Measurements from ENCODE around the gene INTS6.

The INTS6 gene

DNA sequence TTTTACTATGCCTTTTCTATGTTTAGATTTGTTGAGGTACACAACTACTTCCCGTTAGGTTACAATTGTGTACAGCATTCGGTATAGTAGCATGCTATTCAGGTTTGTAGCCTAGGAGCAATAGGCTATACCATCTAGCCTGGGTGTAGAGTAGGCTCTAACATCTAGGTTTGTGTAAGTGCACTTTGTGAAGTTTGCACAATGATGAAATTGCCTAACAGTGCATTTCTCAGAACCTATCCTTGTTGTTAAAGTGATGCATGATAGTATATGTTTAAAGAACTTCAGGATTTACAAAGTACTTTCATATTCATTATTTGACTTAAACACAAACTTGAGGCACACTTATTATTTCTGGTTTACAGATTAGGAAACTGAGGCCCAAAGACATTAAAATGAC is 124.9 kb downstream of the INTS6 start:
- H3K27ac ChIP-seq: no peak overlapping the region
- H3K9me3 ChIP-seq (ENCODE audit: severe bottlenecking): no peaks in the 10 kb centered on the region
- no peak for DNase-seq
- TF ChIP-seq, protein P1, sequence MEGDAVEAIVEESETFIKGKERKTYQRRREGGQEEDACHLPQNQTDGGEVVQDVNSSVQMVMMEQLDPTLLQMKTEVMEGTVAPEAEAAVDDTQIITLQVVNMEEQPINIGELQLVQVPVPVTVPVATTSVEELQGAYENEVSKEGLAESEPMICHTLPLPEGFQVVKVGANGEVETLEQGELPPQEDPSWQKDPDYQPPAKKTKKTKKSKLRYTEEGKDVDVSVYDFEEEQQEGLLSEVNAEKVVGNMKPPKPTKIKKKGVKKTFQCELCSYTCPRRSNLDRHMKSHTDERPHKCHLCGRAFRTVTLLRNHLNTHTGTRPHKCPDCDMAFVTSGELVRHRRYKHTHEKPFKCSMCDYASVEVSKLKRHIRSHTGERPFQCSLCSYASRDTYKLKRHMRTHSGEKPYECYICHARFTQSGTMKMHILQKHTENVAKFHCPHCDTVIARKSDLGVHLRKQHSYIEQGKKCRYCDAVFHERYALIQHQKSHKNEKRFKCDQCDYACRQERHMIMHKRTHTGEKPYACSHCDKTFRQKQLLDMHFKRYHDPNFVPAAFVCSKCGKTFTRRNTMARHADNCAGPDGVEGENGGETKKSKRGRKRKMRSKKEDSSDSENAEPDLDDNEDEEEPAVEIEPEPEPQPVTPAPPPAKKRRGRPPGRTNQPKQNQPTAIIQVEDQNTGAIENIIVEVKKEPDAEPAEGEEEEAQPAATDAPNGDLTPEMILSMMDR (IDR thresholded peaks at IDR 0.05; ENCODE audit: low read depth, low read length): no peak
- H3K27me3 ChIP-seq (ENCODE audit: insufficient read depth, low read depth, severe bottlenecking): no peaks in the 10 kb centered on the region
- no peak overlapping the region for H3K4me3 ChIP-seq (ENCODE audit: low read depth, low read length)
- no peaks in the 10 kb centered on the region for H3K36me3 ChIP-seq

DNA sequence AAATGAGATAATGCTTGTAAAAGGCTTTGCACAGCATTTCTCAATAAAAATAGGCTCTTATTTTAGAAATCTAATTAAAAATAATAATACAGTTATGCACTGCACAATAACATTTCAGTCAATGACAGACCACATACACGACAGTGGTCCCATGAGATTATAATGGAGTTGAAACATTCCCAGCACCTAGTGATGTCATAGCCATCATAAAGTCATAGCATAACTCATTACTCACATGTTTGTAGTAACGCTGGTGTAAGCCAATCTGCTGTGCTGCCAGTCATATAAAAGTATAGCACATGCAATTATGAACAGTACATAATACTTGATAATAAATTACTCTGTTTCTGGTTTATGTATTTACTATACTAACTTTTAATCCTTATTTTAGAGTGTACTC is 126.1 kb downstream of the INTS6 start:
- H3K27ac ChIP-seq: no peak overlapping the region
- H3K27me3 ChIP-seq (ENCODE audit: insufficient read depth, low read depth, severe bottlenecking): no peaks in the 10 kb centered on the region
- H3K9me3 ChIP-seq (ENCODE audit: severe bottlenecking): no peaks in the 10 kb centered on the region
- TF ChIP-seq, protein P1 (IDR thresholded peaks at IDR 0.05; ENCODE audit: low read depth, low read length): no peak
- no peaks in the 10 kb centered on the region for H3K36me3 ChIP-seq
- DNase-seq: no peak
- H3K4me3 ChIP-seq (ENCODE audit: low read depth, low read length): no peak overlapping the region

DNA sequence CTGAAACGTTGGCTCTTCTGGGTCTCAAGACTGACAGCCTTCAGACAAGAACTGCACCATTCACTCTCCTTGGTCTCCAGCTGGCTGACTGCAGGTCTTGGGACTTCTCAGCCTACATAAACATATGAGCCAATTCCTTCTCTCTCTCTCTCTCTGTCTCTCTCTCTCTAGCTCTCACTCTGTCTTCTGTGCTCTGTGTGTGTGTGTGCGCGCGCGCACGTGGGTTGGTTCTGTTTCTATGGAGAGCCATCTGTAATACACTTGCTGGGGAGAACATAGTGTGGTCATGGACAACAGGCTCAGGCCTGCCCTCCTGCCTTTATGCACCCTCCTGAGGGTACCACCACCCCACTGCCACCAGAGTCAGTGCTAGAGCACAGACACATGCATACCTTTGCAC is 127.0 kb downstream of the INTS6 start:
- H3K9me3 ChIP-seq (ENCODE audit: severe bottlenecking): no peaks in the 10 kb centered on the region
- no peak overlapping the region for H3K4me3 ChIP-seq (ENCODE audit: low read depth, low read length)
- no peaks in the 10 kb centered on the region for H3K36me3 ChIP-seq
- DNase-seq: no peak
- H3K27ac ChIP-seq: no peak overlapping the region
- H3K27me3 ChIP-seq (ENCODE audit: insufficient read depth, low read depth, severe bottlenecking): no peaks in the 10 kb centered on the region
- TF ChIP-seq, protein P1 (IDR thresholded peaks at IDR 0.05; ENCODE audit: low read depth, low read length): no peak

DNA sequence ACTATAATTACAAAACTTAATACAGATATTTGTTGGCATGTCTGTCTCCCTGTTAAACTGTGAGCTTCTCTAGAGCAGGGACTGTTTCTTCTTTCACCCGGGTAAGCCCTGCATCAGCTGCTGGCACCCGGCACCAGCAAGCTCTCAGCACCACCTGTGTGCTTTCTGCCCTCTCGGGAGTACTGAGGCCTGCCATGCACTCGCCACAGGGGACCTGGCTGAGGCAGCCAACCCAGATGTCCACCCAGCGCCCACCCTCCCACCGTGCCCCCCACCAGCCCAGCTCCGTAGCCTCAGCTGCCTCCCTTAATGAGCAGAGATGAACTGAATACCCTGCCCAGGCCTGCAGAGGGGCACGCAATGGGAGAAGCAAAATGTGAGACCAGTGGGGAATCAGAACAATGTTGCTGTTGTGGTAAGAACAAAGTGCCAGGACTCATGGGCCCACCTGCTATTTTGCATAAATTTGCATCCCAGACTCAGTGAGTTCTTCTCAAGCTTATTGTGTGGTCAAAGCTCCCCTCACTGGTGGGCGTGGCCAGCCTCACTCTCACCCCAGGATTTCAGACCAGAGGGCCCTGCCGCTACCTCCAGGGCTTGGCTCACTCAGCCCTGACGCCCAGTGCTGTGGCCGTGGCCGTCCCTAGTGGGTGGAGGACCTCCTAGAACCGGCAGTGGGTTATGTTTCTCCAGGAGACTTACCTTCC is 128.0 kb downstream of the INTS6 start:
- H3K4me3 ChIP-seq (ENCODE audit: low read depth, low read length): no peak overlapping the region
- no peaks in the 10 kb centered on the region for H3K9me3 ChIP-seq (ENCODE audit: severe bottlenecking)
- H3K27me3 ChIP-seq (ENCODE audit: insufficient read depth, low read depth, severe bottlenecking): no peaks in the 10 kb centered on the region
- TF ChIP-seq, protein P1 (IDR thresholded peaks at IDR 0.05; ENCODE audit: low read depth, low read length): no peak
- no peak for DNase-seq
- H3K27ac ChIP-seq: no peak overlapping the region
- H3K36me3 ChIP-seq: no peaks in the 10 kb centered on the region

DNA sequence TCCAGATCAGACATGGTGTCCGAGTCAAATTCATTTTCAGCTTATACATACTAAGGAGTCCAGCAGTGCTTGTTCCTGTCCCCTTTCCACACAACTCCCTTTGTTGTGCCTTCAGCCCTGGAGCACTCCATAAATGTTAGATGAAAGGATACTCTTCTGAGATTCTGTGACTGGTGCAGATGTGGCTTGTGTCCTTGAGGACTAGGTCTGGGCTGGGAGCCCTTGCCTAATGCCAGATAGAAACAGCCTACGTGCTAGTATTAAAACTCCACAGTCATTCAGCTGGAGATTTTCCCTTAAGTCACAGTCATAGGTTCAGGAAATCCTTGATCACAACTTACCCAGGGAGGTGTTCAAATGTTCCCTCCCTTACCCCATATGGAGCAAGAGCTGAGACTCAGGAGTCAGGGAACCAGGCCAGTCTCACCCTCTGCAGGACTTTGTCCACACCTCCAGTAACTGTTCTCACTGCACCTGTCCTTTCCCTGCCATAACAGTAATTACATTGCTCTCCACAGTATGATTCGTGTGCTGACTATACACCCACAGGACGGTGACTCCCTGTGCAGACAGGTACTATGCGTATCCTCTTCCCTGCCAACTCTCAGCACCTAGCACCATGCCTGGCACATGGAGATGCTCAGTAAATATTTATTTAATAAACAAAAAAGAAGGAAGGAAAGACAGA is 128.9 kb downstream of the INTS6 start:
- no peak overlapping the region for H3K4me3 ChIP-seq (ENCODE audit: low read depth, low read length)
- no peaks in the 10 kb centered on the region for H3K36me3 ChIP-seq
- no peaks in the 10 kb centered on the region for H3K9me3 ChIP-seq (ENCODE audit: severe bottlenecking)
- no peak for DNase-seq
- H3K27ac ChIP-seq: no peak overlapping the region
- TF ChIP-seq, protein P1 (IDR thresholded peaks at IDR 0.05; ENCODE audit: low read depth, low read length): no peak
- no peaks in the 10 kb centered on the region for H3K27me3 ChIP-seq (ENCODE audit: insufficient read depth, low read depth, severe bottlenecking)

Data from WERI-Rb-1 (cell line).